SK-N-SH (cell line): ENCODE data around the gene PARD3B.

ENCODE experiments used
- CTCF ChIP-seq: fragments of 200-600 bp; sonication (generic); IDR thresholded peaks from 2 replicates; pipeline ENCODE4 v1.6.1; 2017; ENCODE audit warnings: antibody characterized with exemption, mild to moderate bottlenecking, moderate library complexity
- RFX5 ChIP-seq: IDR thresholded peaks from 2 replicates; pipeline ENCODE4 v1.6.1; 2012; ENCODE audit warnings: mild to moderate bottlenecking, improper control_type of control experiment, low read length

GRCh38 chr2:205189301-205189700 lies 644.0 kb downstream of the PARD3B start:
- TF ChIP-seq CTCF (no peak), RFX5 (no peak)
